ENCODE results near the gene TTLL3.

DNA sequence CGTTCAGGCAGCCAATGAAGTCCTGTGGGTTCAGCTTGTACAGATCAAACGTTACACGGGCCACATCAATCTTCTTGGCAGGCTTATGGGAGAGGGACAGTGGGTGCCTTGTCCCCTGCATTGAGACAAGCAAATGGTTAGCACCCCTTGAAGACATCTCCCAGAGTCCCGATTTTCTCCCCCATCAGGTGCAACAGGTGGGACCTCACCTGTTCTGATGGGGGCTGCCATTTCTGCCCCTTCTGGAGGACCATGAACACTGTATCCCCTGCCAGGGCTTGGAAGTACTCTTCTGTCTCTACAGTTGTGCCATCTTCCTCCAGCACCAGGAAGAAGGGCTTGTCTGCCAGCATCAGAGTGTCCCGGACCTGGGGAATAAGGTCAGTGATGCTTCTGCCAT lies 59.9 kb downstream of the TTLL3 start:
- TF ChIP-seq, protein P1, sequence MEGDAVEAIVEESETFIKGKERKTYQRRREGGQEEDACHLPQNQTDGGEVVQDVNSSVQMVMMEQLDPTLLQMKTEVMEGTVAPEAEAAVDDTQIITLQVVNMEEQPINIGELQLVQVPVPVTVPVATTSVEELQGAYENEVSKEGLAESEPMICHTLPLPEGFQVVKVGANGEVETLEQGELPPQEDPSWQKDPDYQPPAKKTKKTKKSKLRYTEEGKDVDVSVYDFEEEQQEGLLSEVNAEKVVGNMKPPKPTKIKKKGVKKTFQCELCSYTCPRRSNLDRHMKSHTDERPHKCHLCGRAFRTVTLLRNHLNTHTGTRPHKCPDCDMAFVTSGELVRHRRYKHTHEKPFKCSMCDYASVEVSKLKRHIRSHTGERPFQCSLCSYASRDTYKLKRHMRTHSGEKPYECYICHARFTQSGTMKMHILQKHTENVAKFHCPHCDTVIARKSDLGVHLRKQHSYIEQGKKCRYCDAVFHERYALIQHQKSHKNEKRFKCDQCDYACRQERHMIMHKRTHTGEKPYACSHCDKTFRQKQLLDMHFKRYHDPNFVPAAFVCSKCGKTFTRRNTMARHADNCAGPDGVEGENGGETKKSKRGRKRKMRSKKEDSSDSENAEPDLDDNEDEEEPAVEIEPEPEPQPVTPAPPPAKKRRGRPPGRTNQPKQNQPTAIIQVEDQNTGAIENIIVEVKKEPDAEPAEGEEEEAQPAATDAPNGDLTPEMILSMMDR (IDR thresholded peaks at IDR 0.05), result no peak
- TF ChIP-seq POLR2A (IDR thresholded peaks at IDR 0.05), result no peak

All from body of pancreas (tissue), 4 donors.